Heart left ventricle (tissue), 16 donors: ENCODE results near the gene CA7. TPM values are rescaled to one million over a fixed set of nuclear protein-coding genes. Genes with fewer than 3 reads are reported as not detected.
A peak's percentile ranks its signal among the peaks of the same experiment; 100 is the strongest.

ENCODE experiments used
- ATAC-seq, 4 donors: fragments of 200-7000 bp; cut with Tn5 transposase; one replicate each; pipeline ENCODE4 v1.9.1; 2020 to 2022; ENCODE audit warnings: moderate library complexity in 4 of 4, mild to moderate bottlenecking in 3 of 4, moderate number of reproducible peaks in 1 of 4
- DNase-seq, 5 donors: peaks; one replicate each; pipeline ENCODE4 v3.0.0-alpha.2; 2020
- H3K27ac ChIP-seq, 12 donors: fragments of 200-600 bp; sonication (generic) in 4 of 12; one replicate each; pipeline versions ENCODE4 v1.5.0 to v1.8.0; 2016 to 2022; ENCODE audit warnings: mild to moderate bottlenecking in 2 of 12
- H3K27me3 ChIP-seq, 9 donors: fragments of 200-600 bp; sonication (generic) in 2 of 9; one replicate each; pipeline versions ENCODE4 v1.5.1 to v1.8.0; 2016 to 2022; ENCODE audit warnings: mild to moderate bottlenecking in 3 of 9
- H3K36me3 ChIP-seq, 9 donors: fragments of 200-600 bp; sonication (generic) in 2 of 9; one replicate each; pipeline versions ENCODE4 v1.5.0 to v1.8.0; 2018 to 2022; ENCODE audit warnings: mild to moderate bottlenecking in 2 of 9
- H3K4me1 ChIP-seq, 12 donors: fragments of 200-600 bp; sonication (generic) in 4 of 12; one replicate each; pipeline versions ENCODE4 v1.5.0 to v1.8.0; 2016 to 2022; ENCODE audit warnings: mild to moderate bottlenecking in 3 of 12
- H3K4me3 ChIP-seq, 12 donors: fragments of 200-600 bp; sonication (generic) in 4 of 12; one replicate each; pipeline versions ENCODE4 v1.5.0 to v1.8.0; 2017 to 2022; ENCODE audit warnings: mild to moderate bottlenecking in 9 of 12, moderate library complexity in 4 of 12
- H3K9me3 ChIP-seq, 12 donors: fragments of 200-600 bp; sonication (generic) in 4 of 12; one replicate each; pipeline versions ENCODE4 v1.5.0 to v1.8.0; 2016 to 2022; ENCODE audit warnings: mild to moderate bottlenecking in 1 of 12
- CTCF ChIP-seq, 12 donors: fragments of 200-600 bp; sonication (generic) in 4 of 12; IDR thresholded peaks; one replicate each; pipeline versions ENCODE4 v1.5.0 to v1.8.0; 2018 to 2022; ENCODE audit warnings: antibody characterized with exemption in 12 of 12, mild to moderate bottlenecking in 5 of 12
- POLR2A ChIP-seq, 2 donors: fragments of 450-650 bp; IDR thresholded peaks; one replicate each; pipeline ENCODE4 v1.6.1; 2017; ENCODE audit warnings: antibody characterized with exemption in 2 of 2, mild to moderate bottlenecking in 2 of 2, moderate library complexity in 2 of 2
- WGBS, 4 donors: extraction: QIAGEN DNeasy Blood & Tissue Kit in 2 of 4; methylation state at CpG; one replicate each; pipeline versions ENCODE4 v1.1.5 to v1.1.7; 2013 to 2018; 5-methylcytosine and 5-hydroxymethylcytosine counted together
- intact Hi-C, 10 donors: fragments of 100-400 bp; cut with DNase I; formaldehyde crosslinking; loops; one replicate each; pipeline versions ENCODE4 v1.11.1 to v1.14.2; 2022
- polyA plus RNA-seq, 2 donors: library from polyadenylated mRNA; stranded (reverse); fragments of 200-250 nt; gene quantifications; one replicate each; pipeline ENCODE4 v1.2.3, GENCODE V29; 2013
- total RNA-seq, 9 donors: library from RNA; depleted of rRNA in 2 of 9; stranded (reverse); fragments of >200 nt in 2 of 9; fragmentation: NEBNext Ultra II Directional in 3 of 9; extraction: Animal tissue kit (Norgen Biotek cat#: 25700) in 3 of 9; gene quantifications; one replicate each; pipeline versions ENCODE4 v1.1.0 to v1.2.4, GENCODE V29; 2016 to 2023
- donor health status: ischemic (EF 13 %, LVEDD 7.1; RV severe dilation, severe dysfunction).
- donor health status: healthy with polysubstance abuse.
- donor health status: DM: no; HTN: yes; CAD: no.
- donor health status: DM: no; HTN: no; CAD: no.
- donor health status: ischemic (EF 25% LVEDD 6.9; RV normal size, moderate dysfunction).
- donor health status: ischemic (EF 25% LVEDD 5.7; RV mildly dilated, moderate dysfunction).
- donor health status: healthy.
- donor health status: DM: yes; HTN: yes; CAD: no.
- donor health status: ischemic (EF 35%, LVEDD 5.7; RV mildly dilated, moderate dysfunction).
- donor health status: nonischemic (EF 11% LVEDD 7.7; RV severe dilation, severe dysfunction).
- donor health status: DM: yes; HTN: yes; CAD: no.
- donor health status: PGD.
- donor health status: ischemic (EF 29% LVEDD 5.4; RV normal size, mild dysfunction).
- donor health status: nonischemic (EF 23%, LVEDD 6.1; RV moderate dilation, normal function).

Gene CA7
- total and polyA plus RNA-seq, 11 donors = not detected

DNA sequence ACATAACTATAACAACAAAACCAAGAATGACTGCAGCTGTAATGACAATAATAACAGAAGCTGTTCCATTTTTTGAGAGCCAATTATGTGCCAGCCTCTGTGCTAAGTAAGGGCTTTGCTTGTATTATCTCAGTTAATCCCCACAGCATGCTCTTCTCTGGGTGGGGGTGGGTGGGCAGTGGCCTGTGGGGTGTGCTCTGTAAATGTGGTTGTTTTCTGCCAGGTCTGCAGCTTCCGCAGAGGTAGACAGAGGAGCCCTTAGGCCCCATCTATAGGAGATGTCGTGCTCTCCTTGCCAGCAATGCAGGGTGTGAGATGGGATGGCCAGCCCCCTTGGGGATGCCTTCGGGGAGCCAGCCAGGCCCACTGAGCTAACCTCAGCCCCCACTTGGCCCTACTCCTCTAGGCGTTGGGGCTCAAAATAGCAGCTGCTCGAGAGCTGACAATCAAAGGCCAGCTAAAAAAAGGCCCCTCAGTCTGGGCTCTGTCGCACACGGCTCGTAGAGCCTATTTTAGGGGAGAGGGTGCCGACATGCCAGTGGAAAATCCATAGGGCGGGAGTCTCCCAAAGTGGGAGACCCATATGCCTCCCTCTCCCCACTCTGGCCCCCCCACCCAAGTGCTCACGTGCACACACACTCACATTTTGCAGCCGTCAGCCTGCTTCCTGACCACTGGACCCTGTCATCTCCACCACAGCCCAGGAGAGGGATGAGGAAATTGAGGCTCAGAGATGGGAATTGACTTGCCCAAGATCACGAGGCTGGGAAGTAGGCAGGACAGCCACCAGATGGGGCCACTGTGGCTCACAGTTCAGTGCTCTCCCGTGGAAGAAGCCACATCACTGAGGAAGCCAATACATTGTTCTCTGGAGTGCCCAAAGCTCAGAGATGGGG, 58.7 kb downstream of the CA7 start:
- peak overlapping the region in 4 of 12 donors; percentile 7 to 49 (median 19) for H3K4me3 ChIP-seq
- intact Hi-C loops = loop anchor here in 6 of 10 donors (1.0 to 2.0 kb wide), 4 partner anchors 20 to 23 kb away; partner anchors contain the start of gene RRAD (in 4 of the 6)

More for the DNA sequence above, 58.7 kb downstream of the CA7 start:
- H3K27me3 ChIP-seq = no peaks in the 10 kb centered on the region
- peaks cover 0 to 97% (median 59%) of the 10 kb centered on the region in 12 donors for H3K4me1 ChIP-seq
- peak in 4 of 12 donors; percentile 4 to 34 (median 20) for TF ChIP-seq CTCF (IDR thresholded peaks at IDR 0.05)
- peak in 1 of 2 donors; percentile 54 for TF ChIP-seq POLR2A (IDR thresholded peaks at IDR 0.05)
- no peaks in the 10 kb centered on the region for H3K9me3 ChIP-seq
- no peaks in the 10 kb centered on the region for H3K36me3 ChIP-seq
- DNase-seq (peak in 4 of 5 donors; percentile 76 to 90 (median 82)), ATAC-seq (peak; percentile 40 to 60 (median 54))
- H3K27ac ChIP-seq = peak overlapping the region; percentile 72 to 100 (median 96)
- WGBS, 4 donors = 31 to 38% (median 33%) methylated on average over 6 to 14 of the region's 14 CpGs

Other genes starting within 250 kb of the CA7 start
- 10 to 100 TPM in 4 of 9 donors, 1 to 10 TPM in 5; 5.8 to 30.9 (median 9.6) TPM for gene CMTM3, start 239.7 kb upstream of the CA7 start, total RNA-seq
- gene CMTM3, start 239.7 kb upstream of the CA7 start, polyA plus RNA-seq = 10 to 100 TPM in 1 of 2 donors, 1 to 10 TPM in 1; 6.5 to 13.5 TPM
- 10 to 100 TPM in 7 of 9 donors, 1 to 10 TPM in 2; 8.1 to 22.5 (median 12.2) TPM for gene CMTM4, start 147.7 kb upstream of the CA7 start, total RNA-seq
- 10 to 100 TPM in 1 of 2 donors, 1 to 10 TPM in 1; 4.5 to 13.8 TPM for gene CMTM4, start 147.7 kb upstream of the CA7 start, polyA plus RNA-seq
- 100 to 1,000 TPM in 3 of 9 donors, 10 to 100 TPM in 6; 58.3 to 117 (median 88.6) TPM for gene DYNC1LI2, start 92.8 kb upstream of the CA7 start, total RNA-seq
- gene DYNC1LI2, start 92.8 kb upstream of the CA7 start, polyA plus RNA-seq = 10 to 100 TPM; 38.3 to 53.2 TPM
- gene TERB1, start 42.8 kb upstream of the CA7 start, total RNA-seq = not detected
- not detected for gene TERB1, start 42.8 kb upstream of the CA7 start, polyA plus RNA-seq
- 10 to 100 TPM; 25.6 to 39.3 (median 29.6) TPM for gene NAE1, start 13.4 kb upstream of the CA7 start, total RNA-seq
- gene NAE1, start 13.4 kb upstream of the CA7 start, polyA plus RNA-seq = 10 to 100 TPM; 17.7 to 34.3 TPM
- 1 to 10 TPM; 2.1 to 7.5 (median 3.9) TPM for gene PDP2, start 36.1 kb downstream of the CA7 start, total RNA-seq
- gene PDP2, start 36.1 kb downstream of the CA7 start, polyA plus RNA-seq = 1 to 10 TPM; 1.1 to 3.2 TPM
- under 1 TPM in 4 of 9 donors, not detected in 5; 0.13 to 0.44 (median 0.17) TPM for gene CDH16, start 74.5 kb downstream of the CA7 start, total RNA-seq
- 1 to 10 TPM in 1 of 2 donors, under 1 TPM in 1; 0.08 to 1.6 TPM for gene CDH16, start 74.5 kb downstream of the CA7 start, polyA plus RNA-seq
- 100 to 1,000 TPM in 7 of 9 donors, 10 to 100 TPM in 2; 57.5 to 298 (median 143) TPM for gene RRAD, start 81.1 kb downstream of the CA7 start, total RNA-seq
- gene RRAD, start 81.1 kb downstream of the CA7 start, polyA plus RNA-seq = 100 to 1,000 TPM; 152 to 277 TPM
- gene CIAO2B, start 90.0 kb downstream of the CA7 start, total RNA-seq = 100 to 1,000 TPM; 103 to 188 (median 110) TPM
- 100 to 1,000 TPM; 265 to 669 TPM for gene CIAO2B, start 90.0 kb downstream of the CA7 start, polyA plus RNA-seq
- 100 to 1,000 TPM in 4 of 9 donors, 10 to 100 TPM in 5; 56.0 to 157 (median 78.8) TPM for gene CES2, start 91.1 kb downstream of the CA7 start, total RNA-seq
- 100 to 1,000 TPM in 1 of 2 donors, 10 to 100 TPM in 1; 40.9 to 125 TPM for gene CES2, start 91.1 kb downstream of the CA7 start, polyA plus RNA-seq
- 1 to 10 TPM in 3 of 9 donors, under 1 TPM in 6; 0.51 to 1.7 (median 0.88) TPM for gene CES3, start 116.9 kb downstream of the CA7 start, total RNA-seq
- gene CES3, start 116.9 kb downstream of the CA7 start, polyA plus RNA-seq = 1 to 10 TPM in 1 of 2 donors, under 1 TPM in 1; 0.08 to 1.1 TPM
- gene CES4A, start 144.2 kb downstream of the CA7 start, total RNA-seq = 10 to 100 TPM in 2 of 9 donors, 1 to 10 TPM in 7; 3.5 to 26.8 (median 7.1) TPM
- gene CES4A, start 144.2 kb downstream of the CA7 start, polyA plus RNA-seq = 10 to 100 TPM in 1 of 2 donors, 1 to 10 TPM in 1; 8.1 to 16.6 TPM
- 10 to 100 TPM; 16.4 to 53.6 (median 28.1) TPM for gene CBFB, start 184.7 kb downstream of the CA7 start, total RNA-seq
- 10 to 100 TPM; 11.3 to 41.0 TPM for gene CBFB, start 184.7 kb downstream of the CA7 start, polyA plus RNA-seq